SK-N-MC (cell line): ENCODE results near the gene GPR108.

Source experiments
- EZH2 ChIP-seq: fragments of 200-600 bp; sonication (generic); IDR thresholded peaks from one replicate; pipeline ENCODE4 v1.6.1; 2017; ENCODE audit warnings: antibody characterized with exemption
- POLR2AphosphoS5 ChIP-seq: IDR thresholded peaks from 2 replicates; pipeline ENCODE4 v1.6.1; 2012; ENCODE audit warnings: mild to moderate bottlenecking, low read depth, low read length, borderline replicate concordance

DNA sequence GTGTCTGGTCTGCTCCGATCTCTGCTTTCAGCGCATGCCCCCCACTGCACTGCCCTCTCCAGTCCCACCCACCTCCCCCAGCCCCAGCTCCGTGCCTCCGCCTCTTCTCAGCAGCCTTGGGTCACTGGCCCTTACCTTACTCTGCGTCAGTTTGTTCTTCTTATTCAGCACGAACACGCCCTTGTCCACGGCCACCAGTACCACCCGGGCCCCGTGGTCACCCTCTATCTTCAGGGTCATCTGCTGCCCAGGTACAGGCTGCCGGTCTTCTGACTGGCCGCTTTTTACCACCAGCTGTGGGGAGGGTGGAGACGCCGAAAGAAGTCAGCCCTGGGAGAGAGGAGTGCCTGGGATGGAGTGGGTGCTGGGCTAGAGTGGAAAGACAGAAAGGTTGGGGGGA, 27.8 kb downstream of the GPR108 start:
- TF ChIP-seq EZH2 (no peak), POLR2AphosphoS5 (no peak)
